A549 treated with AZD2906 at 1 μM for 4 hours (cell line): Measurements from ENCODE around the gene CASR. TPM values are rescaled to one million over a fixed set of nuclear protein-coding genes. Genes with fewer than 3 reads are reported as not detected.

Source experiments
- total RNA-seq: library from RNA; stranded (reverse); fragments of 200-300 nt; extraction: Qiagen RNA extraction; gene quantifications from 5 replicates; pipeline ENCODE4 v1.2.3, GENCODE V29; 2022

Gene CASR
- not detected in 5 replicates for total RNA-seq

GRCh38 chr3:122183521-122183892 lies at the start of gene CASR:
Gene CASR, plus strand, starts transcription at chr3:122183668. Its CDS starts 70,522 bp downstream, at chr3:122254190.

GRCh38 chr3:122324871-122325323 lies 141.4 kb downstream of the CASR start, which contains the start of gene CSTA:
Gene CSTA, plus strand, starts transcription at chr3:122325248. Its CDS starts 45 bp downstream, at chr3:122325293.

Other genes with a start within 250 kb of the CASR start
- gene ILDR1, start 161.4 kb upstream of the CASR start, total RNA-seq: not detected in 5 replicates
- 0.07 TPM in 1 of 5 replicates, not detected in the others for gene CD86, start 128.3 kb upstream of the CASR start, total RNA-seq
- 0.81 to 1.1 TPM (median 0.86 TPM) in 5 replicates for gene CSTA, start 141.6 kb downstream of the CASR start, total RNA-seq
- 42.5 to 60.6 TPM (median 44.8 TPM) in 5 replicates for gene MIX23, start 199.6 kb downstream of the CASR start, total RNA-seq
- 30.4 to 33.8 TPM (median 31.1 TPM) in 5 replicates for gene FAM162A, start 200.5 kb downstream of the CASR start, total RNA-seq
- 2.9 to 3.7 TPM (median 3.5 TPM) in 5 replicates for gene WDR5B, start 232.4 kb downstream of the CASR start, total RNA-seq